ENCODE data around the gene HACE1.
"Not testable (repeated sequence)": the region's sequence is repeated elsewhere in the genome, so short reads cannot be mapped to it uniquely, and the experiment has no call there.

The HACE1 gene

DNA sequence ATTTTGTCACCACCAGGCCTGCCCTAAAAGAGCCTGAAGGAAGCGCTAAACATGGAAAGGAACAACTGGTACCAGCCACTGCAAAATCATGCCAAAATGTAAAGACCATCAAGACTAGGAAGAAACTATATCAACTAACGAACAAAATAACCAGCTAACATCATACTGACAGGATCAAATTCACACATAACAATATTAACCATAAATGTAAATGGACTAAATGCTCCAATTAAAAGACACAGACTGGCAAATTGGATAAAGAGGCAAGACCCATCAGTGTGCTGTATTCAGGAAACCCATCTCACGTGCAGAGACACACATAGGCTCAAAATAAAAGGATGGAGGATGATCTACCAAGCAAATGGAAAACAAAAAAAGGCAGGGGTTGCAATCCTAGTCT, 120.6 kb downstream of the HACE1 start:
- not testable (repeated sequence) for FAIRE-seq; DNase-seq (ENCODE audit: insufficient read length, low spot score)

GRCh38 chr6:104737567-104737966, 122.2 kb downstream of the HACE1 start:
- not testable (repeated sequence) for DNase-seq (ENCODE audit: insufficient read length, low spot score); FAIRE-seq

DNA sequence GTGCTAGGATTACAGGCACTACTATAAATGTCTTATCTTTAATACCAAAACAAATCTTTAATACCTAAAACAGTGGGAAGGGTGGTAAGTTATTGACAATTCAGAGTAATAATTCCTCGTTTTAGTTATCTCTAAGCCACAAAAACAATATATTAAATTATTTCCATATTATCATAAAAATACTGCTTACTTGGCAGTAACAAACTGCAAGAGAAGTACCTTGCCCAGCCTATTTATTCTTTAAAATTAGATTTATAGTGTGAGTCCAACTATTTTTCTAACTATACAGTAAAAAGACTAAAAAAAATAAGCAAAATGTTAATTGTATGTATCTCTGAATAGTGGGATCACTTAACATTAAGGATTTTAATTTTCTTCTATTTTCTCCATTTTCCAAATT, 123.2 kb downstream of the HACE1 start:
- FAIRE-seq = no peak
- DNase-seq (ENCODE audit: insufficient read length, low spot score) = no peak

DNA sequence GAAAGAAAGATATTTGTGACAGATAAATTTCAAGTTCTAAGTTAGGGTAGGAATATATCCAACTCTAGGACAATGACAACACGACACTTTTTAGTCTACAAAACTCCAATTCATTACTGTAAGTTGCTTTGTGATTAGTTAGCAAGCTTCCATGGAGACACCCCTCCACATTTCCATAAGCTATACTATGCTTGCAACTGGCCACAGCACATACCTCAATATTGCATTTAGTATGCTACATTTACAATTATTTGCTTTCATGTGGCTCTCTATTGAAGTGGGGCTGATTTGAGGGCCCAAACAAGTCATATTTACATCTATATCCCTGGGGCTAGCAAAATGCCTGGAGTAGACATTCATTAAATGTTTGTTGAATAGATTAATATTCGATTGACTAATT, 129.3 kb downstream of the HACE1 start:
- DNase-seq (ENCODE audit: insufficient read length, low spot score) (no peak), FAIRE-seq (no peak)

DNA sequence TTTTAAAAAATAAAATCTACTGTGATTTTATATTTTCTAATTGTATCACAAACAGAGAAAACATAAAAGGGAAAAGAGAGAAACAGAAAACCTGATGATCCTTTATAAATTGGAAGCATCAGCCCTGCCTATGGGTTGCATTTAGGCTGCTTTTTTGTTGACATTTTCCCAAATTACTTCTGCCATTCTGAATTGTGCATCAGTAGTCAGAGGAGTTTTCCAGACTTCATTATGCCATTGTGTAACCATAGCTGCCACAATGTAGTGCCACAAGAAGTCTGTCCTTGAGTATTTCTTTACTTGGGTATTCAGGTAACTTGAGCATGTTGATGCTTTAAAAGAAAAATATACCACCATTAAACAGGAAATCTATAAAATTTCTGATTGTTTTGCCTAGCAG, 130.3 kb downstream of the HACE1 start:
- DNase-seq (ENCODE audit: insufficient read length, low spot score) (no peak), FAIRE-seq (no peak)

DNA sequence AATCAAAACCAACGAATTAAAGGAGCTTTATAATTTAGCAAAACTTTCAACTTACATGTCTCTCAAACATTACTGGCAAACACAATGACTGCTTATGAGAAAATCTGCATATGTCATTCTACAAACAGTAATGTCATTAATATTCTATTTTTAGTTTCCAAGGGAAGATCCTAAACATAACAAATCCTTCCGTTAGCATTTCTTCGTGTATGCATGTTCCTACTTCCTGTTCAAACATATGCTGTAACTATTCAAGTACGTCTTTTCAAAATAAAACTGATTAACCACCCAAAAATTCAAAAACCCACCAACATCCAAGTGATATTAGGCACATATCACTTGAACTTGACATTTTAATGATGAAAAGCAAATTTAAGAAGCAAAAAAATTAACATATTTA, 131.3 kb downstream of the HACE1 start:
- DNase-seq (ENCODE audit: insufficient read length, low spot score) = no peak
- no peak for FAIRE-seq

GRCh38 chr6:104718672-104719071, 141.0 kb downstream of the HACE1 start:
- no peak for FAIRE-seq
- DNase-seq (ENCODE audit: insufficient read length, low spot score) = no peak

DNA sequence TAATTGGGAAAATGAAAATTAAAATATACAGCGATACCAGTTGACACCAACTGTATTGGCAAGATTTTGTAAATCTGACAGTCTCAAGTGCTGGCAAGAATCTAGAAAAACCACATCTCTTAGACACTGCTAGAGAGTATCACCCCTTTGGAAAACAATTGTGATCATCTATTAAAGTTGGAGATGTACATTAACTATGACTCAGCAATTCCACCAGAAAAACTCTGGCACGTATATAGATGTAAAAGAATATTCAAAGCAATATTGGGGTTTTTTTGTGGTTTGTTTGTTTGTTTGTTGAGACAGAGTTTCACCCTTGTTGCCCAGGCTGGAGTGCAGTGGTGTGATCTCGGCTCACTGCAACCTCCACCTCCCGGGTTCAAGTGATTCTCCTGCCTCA, 142.9 kb downstream of the HACE1 start:
- DNase-seq (ENCODE audit: insufficient read length, low spot score) (no peak), FAIRE-seq (no peak)

- FAIRE-seq = no peak
- DNase-seq (ENCODE audit: insufficient read length, low spot score) = no peak
These were observed 144.9 kb downstream of the HACE1 start for GRCh38 chr6:104714796-104715195.

DNA sequence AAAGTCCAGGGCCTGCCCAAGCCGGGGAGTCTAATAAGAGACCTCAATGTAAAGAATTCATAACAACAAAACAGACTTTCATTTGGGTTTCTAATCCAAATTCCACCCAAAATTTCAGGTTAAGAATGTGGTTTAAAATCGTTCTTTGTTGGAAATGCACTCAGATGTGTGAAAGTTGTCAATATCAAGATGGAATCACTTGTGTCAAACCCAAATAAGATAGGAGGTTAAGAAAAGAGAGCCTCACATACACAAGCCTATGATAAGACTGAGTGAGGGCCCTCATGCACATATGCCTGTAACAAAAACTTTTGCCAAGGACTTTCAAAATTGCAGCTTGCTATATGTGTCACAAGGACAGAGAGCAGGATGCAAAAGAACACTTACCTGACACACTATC, 145.7 kb downstream of the HACE1 start:
- DNase-seq (ENCODE audit: insufficient read length, low spot score) (no peak), FAIRE-seq (no peak)

DNA sequence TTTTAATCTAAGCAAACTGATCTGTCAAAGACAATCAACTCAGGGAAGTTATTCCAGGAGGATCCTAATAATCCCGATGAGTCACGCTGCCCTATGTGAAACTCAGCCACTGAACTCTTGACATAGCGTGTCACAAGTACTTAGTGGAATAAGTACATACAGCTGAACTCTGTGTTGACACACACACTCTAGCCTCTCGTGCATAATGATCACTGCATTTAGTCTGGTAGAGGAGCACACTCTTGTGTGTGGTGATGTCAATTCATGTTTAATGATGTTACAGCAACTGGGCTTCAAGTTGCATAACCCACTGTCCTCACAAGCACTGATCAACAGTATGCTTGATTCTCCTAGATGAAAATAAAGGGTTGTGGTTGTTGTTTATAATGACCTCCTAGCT, 148.3 kb downstream of the HACE1 start:
- DNase-seq (ENCODE audit: insufficient read length, low spot score) = no peak
- FAIRE-seq = no peak

DNA sequence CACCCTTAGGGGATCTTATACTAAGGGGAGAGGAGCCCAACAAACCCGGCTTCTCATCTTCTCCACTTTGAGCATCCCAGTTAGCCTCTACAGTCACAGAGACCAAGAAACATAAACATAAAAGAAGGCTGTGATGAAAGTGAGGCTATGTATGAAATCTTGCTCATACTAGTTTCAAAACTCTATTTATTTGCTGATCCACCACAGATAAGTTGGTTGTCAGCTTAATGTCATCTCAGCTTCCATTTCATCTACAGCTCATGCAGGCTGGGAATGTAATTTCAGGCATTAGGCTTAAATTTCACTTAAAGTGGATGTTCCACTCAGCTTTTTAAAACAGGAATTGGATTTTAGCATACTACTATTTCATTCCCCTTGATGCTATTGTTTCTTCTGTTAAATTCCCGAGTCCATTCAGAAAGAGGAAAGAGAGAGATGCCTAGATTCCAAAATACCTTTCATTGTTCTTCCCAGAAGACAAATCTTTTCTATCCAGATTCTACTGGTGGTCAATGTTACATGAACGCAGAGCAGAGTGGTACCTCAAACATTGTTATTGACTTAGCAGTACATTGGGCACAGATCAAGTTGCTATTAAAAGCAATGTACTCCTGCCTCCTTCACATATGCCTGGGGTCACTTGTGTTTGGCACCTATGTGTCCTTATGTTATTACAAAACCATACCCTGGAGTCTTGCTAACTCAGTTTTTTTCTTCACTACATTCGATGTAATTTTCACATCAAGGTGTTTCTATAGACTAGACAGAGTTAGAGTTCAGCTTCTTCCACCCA, 149.0 kb downstream of the HACE1 start:
- FAIRE-seq (no peak), DNase-seq (ENCODE audit: insufficient read length, low spot score) (no peak)

- FAIRE-seq (no peak), DNase-seq (ENCODE audit: insufficient read length, low spot score) (no peak)
These were observed 153.7 kb downstream of the HACE1 start for GRCh38 chr6:104705916-104706442.

- FAIRE-seq (peak; percentile 4), DNase-seq (ENCODE audit: insufficient read length, low spot score) (no peak)
These were observed 154.5 kb downstream of the HACE1 start for GRCh38 chr6:104705095-104705707.

DNA sequence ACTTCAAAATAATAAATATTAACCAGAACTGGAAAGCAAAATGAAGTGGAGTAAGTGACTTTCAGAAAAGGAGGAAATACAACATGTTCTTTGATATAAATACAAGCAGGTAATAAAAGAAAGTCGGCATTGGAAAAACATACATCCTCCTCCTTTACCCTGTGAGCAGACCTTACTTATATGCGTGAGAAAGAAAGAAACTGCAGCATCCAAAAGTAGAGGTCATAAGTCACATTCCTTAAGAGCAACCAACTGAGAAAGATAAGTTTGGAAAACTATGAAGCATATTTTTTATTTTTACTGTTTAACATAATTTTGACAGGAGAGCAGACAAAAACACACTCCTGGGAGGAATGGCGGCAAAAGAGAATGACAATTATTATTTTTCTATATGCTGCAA, 155.5 kb downstream of the HACE1 start:
- DNase-seq (ENCODE audit: insufficient read length, low spot score) = no peak
- FAIRE-seq = no peak

DNA sequence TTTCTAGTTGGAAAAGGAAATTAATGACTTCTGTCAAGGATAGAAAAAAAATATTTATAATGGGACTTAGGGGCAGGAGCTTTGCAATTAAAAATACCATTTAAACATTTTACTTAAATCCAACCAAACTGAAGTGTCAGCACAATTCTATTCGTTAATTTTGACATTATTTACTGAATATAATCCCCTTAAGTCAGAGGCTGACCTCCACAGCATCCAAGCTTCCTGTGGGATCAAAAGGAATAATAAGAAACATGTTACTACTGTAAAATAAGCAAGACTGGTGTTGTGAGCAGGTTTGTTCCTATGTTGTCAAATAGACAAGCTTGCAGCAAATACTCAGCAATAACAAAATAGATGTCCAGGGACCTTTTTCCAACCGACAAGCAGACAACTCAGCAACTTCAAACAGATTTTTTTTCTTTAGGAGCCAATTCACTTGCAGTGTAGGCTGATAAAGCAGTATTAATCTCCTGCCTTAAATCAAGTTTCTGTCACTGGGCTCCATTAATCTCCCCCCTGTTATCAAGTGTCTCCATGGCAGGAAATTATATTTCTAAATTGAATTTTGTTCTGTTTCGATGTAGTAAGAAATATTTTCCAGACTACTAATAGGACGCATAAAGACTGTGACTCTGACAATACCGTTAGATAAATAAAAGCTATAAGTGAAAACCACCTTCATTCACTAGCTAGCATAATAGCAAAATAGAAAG, 157.4 kb downstream of the HACE1 start:
- DNase-seq (ENCODE audit: insufficient read length, low spot score) (no peak), FAIRE-seq (no peak)

- DNase-seq (ENCODE audit: insufficient read length, low spot score) (no peak), FAIRE-seq (no peak)
These were observed 159.1 kb downstream of the HACE1 start for GRCh38 chr6:104700371-104701185.

- no peak for FAIRE-seq
- DNase-seq (ENCODE audit: insufficient read length, low spot score) = no peak
These were observed 160.0 kb downstream of the HACE1 start for GRCh38 chr6:104699593-104700329.

DNA sequence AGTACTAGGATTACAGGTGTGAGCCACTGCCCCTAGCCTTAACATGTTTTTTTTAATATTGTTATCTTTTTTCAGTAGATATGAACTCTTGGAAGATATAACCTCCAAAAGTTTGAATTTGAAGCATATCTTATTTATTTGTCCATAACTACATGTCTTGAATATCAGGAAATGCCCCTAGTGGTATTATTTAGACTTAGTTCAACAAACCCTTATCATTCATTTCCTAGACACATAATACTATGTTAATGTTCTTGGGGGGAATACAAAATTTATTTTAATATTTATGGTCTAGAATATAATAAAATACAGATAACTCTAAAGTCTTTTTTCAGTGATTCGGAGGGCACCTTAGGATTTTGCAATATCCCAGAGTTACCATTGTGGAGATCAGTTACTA, 160.7 kb downstream of the HACE1 start:
- no peak for FAIRE-seq
- DNase-seq (ENCODE audit: insufficient read length, low spot score) = no peak

GRCh38 chr6:104692008-104692407, 167.7 kb downstream of the HACE1 start:
- DNase-seq (ENCODE audit: insufficient read length, low spot score) (no peak), FAIRE-seq (no peak)
